ENCODE data around the gene KCTD1. TPM values are rescaled to one million over a fixed set of nuclear protein-coding genes. Genes with fewer than 3 reads are reported as not detected.

Gene KCTD1
- polyA plus RNA-seq, 1 of the 3 experiments (the other 2 are of a cell fraction) = 12.8 TPM

DNA sequence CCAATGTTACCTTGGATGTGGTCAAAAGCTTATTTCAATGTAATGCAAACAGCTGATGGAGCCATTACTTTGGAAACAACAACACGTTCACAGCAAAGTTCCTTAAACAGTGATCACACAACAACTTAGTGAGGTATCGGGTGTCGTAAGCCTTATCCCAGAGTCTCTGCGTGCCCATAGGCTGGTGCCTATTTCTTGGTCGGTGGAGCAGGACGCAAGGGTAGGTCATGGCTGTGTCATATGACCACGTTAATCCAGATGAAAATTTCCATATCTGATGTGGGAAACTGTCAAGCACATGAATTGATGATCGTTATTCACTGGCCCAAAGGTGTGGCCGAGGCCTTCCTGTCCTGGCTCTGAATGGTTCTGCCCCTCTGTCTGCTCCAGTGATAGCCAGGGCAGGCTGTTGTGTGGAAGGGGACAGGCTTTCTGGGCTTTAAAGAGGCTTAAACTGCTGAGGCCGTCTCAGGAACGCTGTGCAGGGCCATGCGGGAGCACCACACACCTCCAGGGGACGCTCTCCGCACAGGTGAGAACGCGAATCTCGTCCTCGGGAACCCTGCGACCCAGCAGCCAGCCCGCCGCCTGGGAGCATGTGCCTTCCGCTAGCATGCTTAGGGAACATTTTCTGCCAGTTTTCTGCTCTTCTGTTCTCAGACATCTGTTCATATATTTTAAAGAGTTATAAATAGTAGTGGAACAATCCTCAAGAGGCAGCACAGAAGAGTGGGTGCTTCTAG is 90.6 kb downstream of the KCTD1 start (continued):
- TF ChIP-seq CHD2 (IDR thresholded peaks at IDR 0.05; ENCODE audit: low read length, partially characterized antibody) (no peak), RCOR1 (IDR thresholded peaks at IDR 0.05; ENCODE audit: low read length) (no peak), MXI1 (IDR thresholded peaks at IDR 0.05; ENCODE audit: low read depth, low read length) (no peak), EP300 (IDR thresholded peaks at IDR 0.05; ENCODE audit: borderline replicate concordance in 1 of 2, low read depth in 1 of 2, low read length in 1 of 2) (no peak)

DNA sequence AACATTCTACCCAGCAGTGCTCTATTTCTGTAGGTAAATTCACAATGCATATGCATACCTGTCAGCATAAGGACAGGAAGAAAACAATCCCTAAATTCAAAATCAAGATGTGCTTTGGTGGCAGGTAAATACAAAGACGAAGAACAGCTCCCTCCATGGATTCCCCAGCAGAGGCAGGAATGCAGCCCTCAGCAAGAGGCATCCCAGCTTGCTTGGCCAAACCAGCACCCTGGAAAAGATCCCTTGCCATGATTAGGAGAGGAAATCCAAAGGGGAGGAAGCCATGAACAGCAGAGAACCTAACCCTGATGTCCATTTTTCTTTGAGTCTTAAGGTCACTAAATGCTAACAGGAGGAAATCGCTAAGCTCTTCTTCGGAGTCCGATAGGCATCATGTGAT is 91.2 kb downstream of the KCTD1 start:
- H3K79me2 ChIP-seq (ENCODE audit: insufficient read depth) = no peaks in the 10 kb centered on the region
- ChIA-PET POLR2A (no interaction called here), CTCF (interaction anchor here (1.4 kb wide), 1 partner anchor 11 kb away, joined by 6 read pairs; no protein-coding TSS in a partner anchor)
- no peaks in the 10 kb centered on the region for H3K9me3 ChIP-seq
- no peak overlapping the region for H3K4me3 ChIP-seq (ENCODE audit: low read depth in 2 of 2, low read length in 1 of 2)
- no peak overlapping the region for H2AFZ ChIP-seq (ENCODE audit: low read depth)
- H3F3A ChIP-seq (replicated peaks; ENCODE audit: insufficient read depth) = no peaks in the 10 kb centered on the region
- peaks cover 7 to 34% of the 10 kb centered on the region in 2 experiments; a peak in 2 of 4 replicates for H3K4me1 ChIP-seq (ENCODE audit: control insufficient read depth in 1 of 2, insufficient read depth in 2 of 2, low read depth in 1 of 2, low read length in 1 of 2)
- DNase-seq = no peak
- no peak for TF ChIP-seq JUND (IDR thresholded peaks at IDR 0.05)
- no peak for TF ChIP-seq NFIC (IDR thresholded peaks at IDR 0.05; ENCODE audit: borderline replicate concordance)
- TF ChIP-seq, protein P1, sequence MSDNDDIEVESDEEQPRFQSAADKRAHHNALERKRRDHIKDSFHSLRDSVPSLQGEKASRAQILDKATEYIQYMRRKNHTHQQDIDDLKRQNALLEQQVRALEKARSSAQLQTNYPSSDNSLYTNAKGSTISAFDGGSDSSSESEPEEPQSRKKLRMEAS (IDR thresholded peaks at IDR 0.05; ENCODE audit: low read depth) = no peak
- TF ChIP-seq TAF1 (IDR thresholded peaks at IDR 0.05; ENCODE audit: borderline replicate concordance, low read depth, low read length) = no peak
- no peak for TF ChIP-seq CHD2 (IDR thresholded peaks at IDR 0.05; ENCODE audit: low read length, partially characterized antibody)
- TF ChIP-seq PBX3 (IDR thresholded peaks at IDR 0.05) = no peak
- TF ChIP-seq ELF1 (IDR thresholded peaks at IDR 0.05) = no peak
- TF ChIP-seq RCOR1 (IDR thresholded peaks at IDR 0.05; ENCODE audit: low read length) = no peak
- no peak for TF ChIP-seq CTCF (IDR thresholded peaks at IDR 0.05)
- no peak for TF ChIP-seq YY1 (IDR thresholded peaks at IDR 0.05; ENCODE audit: low read depth)
- TF ChIP-seq RFX5 (IDR thresholded peaks at IDR 0.05; ENCODE audit: low read length) = no peak
- H3K9me2 ChIP-seq = no peaks in the 10 kb centered on the region
- no peak overlapping the region for H3K4me2 ChIP-seq
- H4K20me1 ChIP-seq (ENCODE audit: insufficient read depth) = no peaks in the 10 kb centered on the region
- WGBS (ENCODE audit: low lambda C conversion rate) = 97% methylated on average over 4 of the region's 4 CpGs
- peak overlapping the region in 1 of 2 experiments; percentile 14; a peak in 1 of 4 replicates for H3K27ac ChIP-seq (ENCODE audit: low read depth in 2 of 2, low read length in 1 of 2)
- peaks cover 9 to 18% of the 10 kb centered on the region in 2 experiments for H3K36me3 ChIP-seq (replicated peaks in 1 of 2; ENCODE audit: control insufficient read depth in 1 of 2, insufficient read depth in 2 of 2, low read length in 1 of 2)
- no peaks in the 10 kb centered on the region for H3K27me3 ChIP-seq (ENCODE audit: insufficient read depth)
- no peak overlapping the region for H3K9ac ChIP-seq
